Colon (tissue), 2 donors: ENCODE results near the gene PRDX4.
"Not testable (repeated sequence)": the region's sequence is repeated elsewhere in the genome, so short reads cannot be mapped to it uniquely, and the experiment has no call there.

Source experiments
- FAIRE-seq: peaks from 2 replicates; lab custom pipeline; 2012; peaks lifted over from hg19 to GRCh38; lab: Jason Lieb, UNC
- donor health status: control.
- donor health status: control.

PRDX4 gene

GRCh38 chrX:23667239-23668177 lies at the start of gene PRDX4:
Gene PRDX4 (plus strand): TSS chrX:23667493. CDS start chrX:23667571, 78 bp downstream.
- FAIRE-seq, result no peak

DNA sequence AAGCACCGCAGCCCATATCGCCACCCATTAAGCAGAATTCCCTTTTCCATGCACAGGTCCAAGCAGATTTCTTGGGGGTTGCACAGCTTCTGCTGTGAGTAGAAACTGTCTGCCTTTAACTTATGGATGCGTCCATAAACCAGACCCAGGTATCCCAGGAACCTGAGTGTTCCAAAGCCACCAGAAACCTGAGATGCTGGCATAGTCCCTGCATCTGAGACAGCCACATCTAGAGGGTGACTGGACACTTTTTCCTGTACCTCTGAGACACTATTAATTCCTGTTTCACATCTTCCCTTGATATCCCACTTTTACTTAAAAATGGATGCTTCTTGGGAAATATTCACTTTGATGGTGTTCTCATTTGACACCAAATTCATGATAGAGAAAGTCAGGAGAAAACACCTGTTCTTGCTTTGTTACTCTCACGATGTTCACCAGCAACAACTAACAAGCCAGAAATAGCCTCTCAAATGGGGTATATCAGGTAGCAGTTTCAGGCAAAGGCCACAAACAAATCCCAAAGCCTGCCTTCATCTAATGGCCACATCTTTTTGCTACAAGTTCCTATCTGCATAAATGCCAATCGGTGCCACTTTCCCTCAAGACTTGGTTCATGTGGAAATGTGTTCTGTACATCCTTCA lies 45.5 kb upstream of the PRDX4 start:
- FAIRE-seq, result no peak

- no peak for FAIRE-seq
Measured at GRCh38 chrX:23623797-23624196, 43.5 kb upstream of the PRDX4 start.

DNA sequence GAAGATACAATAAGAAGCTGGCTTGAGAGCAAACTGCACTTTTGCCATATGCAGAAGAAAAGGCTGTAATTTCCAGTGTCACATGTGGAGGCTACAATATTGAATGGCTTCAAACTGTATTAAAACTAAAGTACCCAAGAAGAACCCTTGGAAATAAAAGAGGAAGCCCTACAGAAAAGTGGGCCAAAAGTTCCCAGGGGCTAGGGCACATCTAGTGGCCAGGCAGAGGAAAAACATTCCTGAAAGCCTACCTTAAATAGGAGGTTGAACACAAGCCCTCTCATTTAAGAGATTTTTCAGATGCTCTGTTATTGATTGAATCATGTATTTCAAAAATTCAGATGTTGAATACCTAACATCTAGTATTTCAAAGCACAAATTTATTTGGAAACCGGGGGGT lies 40.6 kb upstream of the PRDX4 start:
- FAIRE-seq, result no peak

- no peak for FAIRE-seq
Measured at GRCh38 chrX:23628131-23628530, 39.2 kb upstream of the PRDX4 start.

DNA sequence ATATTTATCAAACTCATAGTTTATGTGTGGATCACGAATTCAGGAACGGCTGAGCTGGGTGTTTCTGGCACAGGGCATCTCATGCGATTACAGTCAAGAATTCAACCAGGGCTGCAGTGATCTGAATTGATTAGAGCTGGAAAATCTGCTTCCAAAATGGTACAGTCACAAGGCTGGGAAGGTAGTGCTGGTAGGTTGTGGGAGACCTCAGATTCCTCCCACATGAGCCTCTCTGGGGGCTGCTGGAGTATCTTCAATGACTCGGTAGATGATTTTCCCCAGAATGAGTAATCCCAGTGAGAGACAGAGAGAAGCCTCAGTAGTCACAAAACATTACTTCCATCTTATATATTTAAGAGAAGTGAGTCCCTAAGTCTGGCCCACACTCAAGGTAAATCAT lies 36.2 kb upstream of the PRDX4 start:
- no peak for FAIRE-seq

DNA sequence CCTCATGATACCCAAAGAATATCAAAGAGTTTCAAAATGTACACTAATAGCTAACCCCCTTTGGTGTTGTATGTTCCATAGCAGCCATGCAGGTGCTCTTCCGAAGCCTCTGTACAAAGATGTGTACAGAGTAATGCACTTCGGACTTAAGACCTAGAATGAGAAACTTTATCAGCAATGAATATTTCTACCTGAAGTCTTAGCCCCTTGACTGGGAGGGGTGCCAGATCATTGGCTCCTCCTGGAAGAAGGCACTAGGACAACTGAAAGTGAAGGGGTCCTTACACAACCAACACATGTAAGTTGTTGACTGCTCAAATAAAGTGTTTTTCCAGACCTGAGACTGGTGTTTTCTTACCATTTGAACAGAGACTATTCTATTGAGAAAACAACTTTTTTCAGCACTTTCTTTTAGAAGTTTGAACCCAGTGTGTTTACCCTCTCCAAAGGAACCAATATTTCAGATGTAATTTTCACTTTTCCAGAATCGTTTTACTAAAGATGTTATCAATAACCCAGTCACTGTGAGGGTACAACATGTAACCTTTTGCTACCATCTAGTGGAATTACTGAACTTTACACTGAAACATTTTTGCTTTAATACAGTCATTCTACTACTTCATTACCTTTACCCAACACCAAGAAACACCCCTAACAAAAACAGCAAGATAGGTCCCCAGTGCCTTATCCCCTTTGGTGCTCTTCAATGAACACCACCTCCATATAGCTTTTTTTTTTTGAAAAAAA lies 33.3 kb upstream of the PRDX4 start:
- no peak for FAIRE-seq

- no peak for FAIRE-seq
Measured at GRCh38 chrX:23637187-23637586, 30.1 kb upstream of the PRDX4 start.

- no peak for FAIRE-seq
Measured at GRCh38 chrX:23643020-23643419, 24.3 kb upstream of the PRDX4 start.

GRCh38 chrX:23644744-23645143 lies 22.5 kb upstream of the PRDX4 start:
- no peak for FAIRE-seq

GRCh38 chrX:23656091-23656490 lies 11.2 kb upstream of the PRDX4 start:
- FAIRE-seq, result no peak

- FAIRE-seq, result no peak
Measured at GRCh38 chrX:23656684-23657083, 10.6 kb upstream of the PRDX4 start.

DNA sequence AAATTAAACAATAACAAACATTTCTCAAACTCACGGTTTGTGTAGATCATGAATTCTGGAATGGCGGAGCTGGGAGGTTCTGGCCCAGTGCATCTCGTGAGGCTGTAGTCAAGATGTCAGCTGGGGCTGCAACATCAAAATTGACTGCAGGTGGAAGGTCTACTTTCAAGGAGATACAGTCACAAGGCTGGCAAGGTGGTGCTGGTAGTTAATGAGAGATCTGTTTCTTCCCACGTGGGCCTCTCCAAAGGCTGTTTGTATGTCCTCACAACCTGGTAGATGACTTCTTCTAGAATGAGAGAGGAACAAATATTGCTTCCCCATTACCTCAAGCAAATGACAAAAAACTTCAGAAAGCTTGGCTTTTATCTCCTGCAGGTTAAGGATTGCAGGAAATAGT lies 8.0 kb upstream of the PRDX4 start:
- no peak for FAIRE-seq

DNA sequence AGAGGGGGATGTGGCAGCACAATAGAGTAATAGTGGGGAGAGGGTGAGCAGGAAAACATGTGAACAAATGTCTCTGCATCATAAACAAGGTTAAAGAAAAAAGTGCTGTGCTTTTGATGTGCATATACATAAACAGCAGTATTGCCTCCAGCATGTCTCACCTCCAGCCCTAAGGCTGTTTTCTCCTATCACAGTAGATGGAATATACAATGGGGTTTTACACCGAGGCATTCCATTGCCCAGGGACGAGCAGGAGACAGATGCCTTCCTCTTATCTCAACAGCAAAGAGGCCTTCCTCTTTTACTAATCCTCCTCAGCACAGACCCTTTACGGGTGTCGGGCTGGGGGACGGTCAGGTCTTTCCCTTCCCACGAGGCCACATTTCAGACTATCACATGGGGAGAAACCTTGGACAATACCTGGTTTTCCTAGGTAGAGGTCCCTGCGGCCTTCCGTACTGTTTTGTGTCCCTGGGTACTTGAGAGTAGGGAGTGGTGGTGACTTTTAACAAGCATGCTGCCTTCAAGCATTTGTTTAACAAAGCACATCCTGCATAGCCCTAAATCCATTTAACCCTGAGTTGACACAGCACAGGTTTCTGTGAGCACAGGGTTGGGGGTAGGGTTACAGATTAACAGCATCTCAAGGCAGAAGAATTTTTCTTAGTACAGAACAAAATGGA lies 7.1 kb upstream of the PRDX4 start:
- FAIRE-seq, result not testable (repeated sequence)

DNA sequence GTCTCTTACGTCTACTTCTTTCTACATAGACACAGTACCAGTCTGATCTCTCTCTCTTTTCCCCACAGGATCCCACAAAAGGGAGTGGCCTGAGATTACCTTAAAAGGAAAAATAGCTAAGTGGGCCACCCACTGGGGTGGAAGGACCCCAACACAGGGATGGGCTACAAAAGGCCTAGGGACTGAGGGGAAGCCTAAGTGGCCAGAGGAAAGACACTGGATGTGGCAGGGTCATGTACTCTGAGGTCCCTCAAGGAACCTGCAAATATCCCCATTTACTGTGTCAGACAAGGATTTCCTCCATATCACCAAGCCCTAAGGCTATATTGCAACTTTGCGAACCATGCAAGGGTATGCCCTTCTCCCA lies 6.5 kb upstream of the PRDX4 start:
- FAIRE-seq, result no peak

GRCh38 chrX:23661671-23662070 lies 5.6 kb upstream of the PRDX4 start:
- no peak for FAIRE-seq

- no peak for FAIRE-seq
Measured at GRCh38 chrX:23662187-23662586, 5.1 kb upstream of the PRDX4 start.

GRCh38 chrX:23662853-23663252 lies 4.4 kb upstream of the PRDX4 start:
- no peak for FAIRE-seq

DNA sequence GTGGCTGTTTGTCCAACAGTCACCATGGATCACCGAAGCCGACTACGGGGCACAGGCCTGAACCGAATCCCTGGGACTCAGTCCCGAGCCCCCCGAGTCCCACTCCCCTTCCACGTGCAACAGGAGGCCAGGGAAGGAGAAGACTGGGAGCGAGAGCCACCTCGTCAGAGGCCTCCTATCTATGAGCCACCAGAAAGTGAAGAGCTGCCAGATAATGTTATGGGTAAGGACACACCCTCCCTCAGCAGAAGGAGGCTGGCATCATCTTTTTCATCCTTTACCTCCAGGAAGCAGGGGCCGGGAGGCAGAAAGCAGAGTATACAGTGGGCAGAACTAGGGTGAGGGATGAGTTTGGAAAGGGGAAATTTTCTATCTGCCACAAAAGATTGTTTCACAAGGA lies 2.8 kb upstream of the PRDX4 start:
- no peak for FAIRE-seq

DNA sequence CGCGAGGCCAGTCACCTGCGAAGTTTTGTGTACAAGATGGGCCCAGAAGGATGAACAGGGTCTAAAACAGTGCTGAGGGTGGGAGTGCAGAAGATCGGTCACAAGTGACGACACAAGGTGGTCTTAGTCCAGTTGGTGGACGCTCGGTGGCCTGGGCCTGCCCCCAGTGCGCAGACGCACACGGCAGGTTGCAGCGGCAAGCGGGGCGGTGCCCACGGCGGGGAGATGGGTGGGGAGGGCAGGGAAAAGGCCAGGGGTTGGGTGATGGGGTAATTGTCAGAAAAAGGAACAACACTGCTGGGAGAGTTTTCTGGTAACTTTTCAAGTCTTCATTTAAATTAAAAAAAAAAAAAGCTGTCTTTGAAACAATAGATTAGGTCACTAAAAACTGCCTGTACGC lies 1.0 kb upstream of the PRDX4 start:
- no peak for FAIRE-seq

DNA sequence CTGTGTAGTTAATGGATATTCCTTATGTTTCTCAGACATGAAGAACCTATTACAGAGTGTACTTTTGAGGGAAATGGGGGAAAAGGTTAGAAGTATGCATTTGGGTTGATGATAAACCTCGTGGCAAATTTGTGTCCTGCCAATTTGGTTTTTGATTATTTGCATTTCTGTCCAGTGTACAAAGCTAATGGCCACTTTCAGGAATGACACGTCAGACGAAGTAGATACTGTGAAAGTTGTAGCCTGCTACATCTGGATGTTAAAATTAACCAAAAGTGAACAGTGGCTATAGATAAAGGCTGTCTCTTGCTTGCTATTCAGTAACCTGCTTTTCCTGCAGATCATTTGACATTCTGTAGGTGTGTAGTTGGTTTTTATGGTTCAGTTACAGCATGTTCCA lies 1.0 kb downstream of the PRDX4 start:
- FAIRE-seq, result no peak

DNA sequence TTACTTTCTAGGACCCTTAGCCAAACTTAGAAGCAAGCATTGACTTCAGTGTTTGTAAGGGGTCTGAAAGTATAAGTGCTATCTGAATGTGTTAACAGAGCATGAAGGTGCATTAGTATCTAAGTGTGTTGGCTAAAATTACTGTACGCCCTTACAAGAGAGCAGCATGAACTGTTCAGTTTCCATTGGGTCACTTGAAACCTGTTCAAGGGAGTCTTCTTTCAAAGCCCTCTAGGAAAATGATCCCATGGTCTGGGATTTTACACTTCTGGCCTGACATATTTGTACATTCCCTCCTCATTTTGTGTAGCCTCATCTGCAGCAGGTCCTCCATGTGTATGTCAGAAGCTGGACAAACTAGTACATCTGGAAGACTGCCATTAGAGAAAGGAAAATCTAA lies 3.2 kb downstream of the PRDX4 start:
- FAIRE-seq, result no peak
